NCI-H1436 treated with DMSO at 0.1 percent for 48 hours (cell line): ENCODE results near the gene CPLX4.

Experiments used
- DNase-seq: peaks from one replicate; lab custom pipeline; 2025; lab: John Stamatoyannopoulos, UW

Gene CPLX4

GRCh38 chr18:59306640-59307039 lies 11.8 kb downstream of the CPLX4 start:
- no peak for DNase-seq

- no peak for DNase-seq
Measured at GRCh38 chr18:59305295-59305694, 13.2 kb downstream of the CPLX4 start.

- DNase-seq, result no peak
Measured at GRCh38 chr18:59303656-59304195, 14.7 kb downstream of the CPLX4 start.

- no peak for DNase-seq
Measured at GRCh38 chr18:59303006-59303405, 15.4 kb downstream of the CPLX4 start.

GRCh38 chr18:59301929-59302328 lies 16.5 kb downstream of the CPLX4 start:
- no peak for DNase-seq

DNA sequence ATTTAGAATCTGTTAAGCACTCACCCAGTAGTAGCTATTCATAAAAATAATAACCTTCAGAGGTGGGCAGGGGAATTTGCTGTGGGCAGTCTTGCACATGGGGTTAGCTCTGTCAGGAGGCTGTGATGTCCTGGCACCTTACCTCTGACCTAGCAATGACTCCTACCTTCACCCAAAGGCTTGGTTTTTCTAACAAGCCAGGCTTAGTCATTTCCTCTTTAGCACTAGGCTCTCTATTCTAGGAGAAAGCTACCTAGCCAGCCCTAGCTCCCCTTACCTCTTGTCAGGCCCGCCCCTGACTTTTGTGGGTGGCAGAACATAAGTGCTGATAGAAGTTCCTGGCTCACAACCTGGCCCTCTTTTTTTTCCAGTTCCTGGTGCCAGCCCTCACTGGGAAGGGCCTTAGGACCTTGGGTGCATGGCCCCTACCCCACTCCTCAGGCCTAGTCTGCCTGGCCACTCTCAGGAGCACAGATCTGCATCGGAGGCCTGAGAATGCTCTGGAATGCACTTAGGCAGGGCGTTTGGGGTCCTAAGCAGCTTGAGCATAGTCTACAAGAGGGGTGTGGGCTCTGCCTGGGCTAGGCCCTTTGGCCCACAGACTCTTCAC lies 17.7 kb downstream of the CPLX4 start:
- no peak for DNase-seq

- no peak for DNase-seq
Measured at GRCh38 chr18:59298871-59299270, 19.6 kb downstream of the CPLX4 start.

- DNase-seq, result no peak
Measured at GRCh38 chr18:59293317-59293716, 25.1 kb downstream of the CPLX4 start.

DNA sequence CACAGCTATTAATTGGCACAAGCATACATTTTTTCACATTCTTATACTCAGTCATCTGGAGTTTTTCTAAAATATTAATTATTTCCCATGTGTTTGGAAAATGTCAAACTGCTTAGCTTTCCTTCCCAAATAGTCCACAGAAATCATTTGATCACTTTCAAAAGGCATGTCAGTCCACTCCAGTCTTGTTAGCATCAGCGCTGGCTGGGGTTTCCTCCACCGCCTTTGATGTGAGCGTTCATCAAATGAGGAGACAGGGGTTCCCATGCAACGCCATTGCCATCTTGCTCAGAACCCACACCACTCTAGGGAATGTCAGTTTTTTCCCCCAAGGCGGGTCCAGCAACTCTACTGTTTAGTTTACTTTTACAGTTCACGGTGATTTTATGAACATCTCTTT lies 32.1 kb downstream of the CPLX4 start:
- no peak for DNase-seq

DNA sequence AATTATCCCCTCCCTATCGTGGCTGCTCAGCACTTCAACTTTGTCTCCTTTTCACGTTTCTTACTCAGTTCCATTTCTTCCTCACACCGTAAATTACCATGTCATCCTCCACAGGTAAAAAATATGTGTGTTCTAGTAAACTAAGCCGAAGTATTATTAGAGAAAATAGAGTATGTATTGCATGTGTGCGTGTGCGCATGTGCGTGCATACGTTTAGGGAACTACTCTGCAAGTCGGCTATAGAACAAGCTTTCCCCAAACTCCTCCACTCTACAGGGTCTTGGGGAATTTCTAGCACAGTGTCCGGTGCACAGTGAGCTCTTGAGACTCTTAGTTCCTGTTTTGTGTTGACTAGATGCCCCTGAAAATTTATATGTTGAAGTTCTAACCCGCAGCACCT lies 36.1 kb downstream of the CPLX4 start:
- DNase-seq, result no peak

DNA sequence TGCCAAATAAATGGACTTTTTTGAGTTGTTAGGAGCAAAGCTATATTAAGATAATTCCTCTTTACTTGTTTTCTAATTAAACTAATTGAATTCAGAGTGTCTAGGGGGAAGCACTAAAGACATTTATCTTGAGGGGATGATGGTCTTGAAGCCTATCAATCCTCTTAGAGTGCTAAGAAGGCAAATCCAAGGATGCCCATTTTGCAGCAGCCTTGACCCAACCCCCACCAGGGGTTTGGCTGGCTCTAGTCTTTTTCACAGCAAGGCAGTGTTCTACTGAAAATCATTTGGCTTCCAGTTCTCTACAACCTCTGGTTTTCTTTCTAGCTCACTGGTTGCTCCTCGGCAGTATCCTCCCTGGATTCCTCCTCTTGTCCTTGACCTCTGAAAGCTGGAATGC lies 38.7 kb downstream of the CPLX4 start:
- no peak for DNase-seq

- no peak for DNase-seq
Measured at GRCh38 chr18:59279193-59279592, 39.3 kb downstream of the CPLX4 start.

DNA sequence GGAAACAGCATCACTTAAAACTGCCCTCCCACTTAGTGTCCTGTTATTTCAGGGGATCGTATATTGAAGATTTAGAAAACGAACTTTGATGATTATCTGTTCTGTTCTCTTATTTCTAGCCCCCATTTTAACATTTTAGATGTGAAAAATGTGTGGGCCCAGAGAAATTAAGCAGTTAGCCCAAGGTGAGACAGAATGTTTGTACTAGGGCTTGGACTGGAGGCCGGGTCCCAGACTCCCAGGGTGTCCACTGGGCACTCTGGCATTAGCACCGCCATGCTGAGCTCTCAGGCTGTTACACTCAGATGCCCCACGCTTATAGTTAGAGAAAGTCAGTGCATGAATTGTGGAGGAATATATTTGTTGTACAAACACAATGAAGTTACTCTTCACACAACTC lies 39.7 kb downstream of the CPLX4 start:
- DNase-seq, result no peak

DNA sequence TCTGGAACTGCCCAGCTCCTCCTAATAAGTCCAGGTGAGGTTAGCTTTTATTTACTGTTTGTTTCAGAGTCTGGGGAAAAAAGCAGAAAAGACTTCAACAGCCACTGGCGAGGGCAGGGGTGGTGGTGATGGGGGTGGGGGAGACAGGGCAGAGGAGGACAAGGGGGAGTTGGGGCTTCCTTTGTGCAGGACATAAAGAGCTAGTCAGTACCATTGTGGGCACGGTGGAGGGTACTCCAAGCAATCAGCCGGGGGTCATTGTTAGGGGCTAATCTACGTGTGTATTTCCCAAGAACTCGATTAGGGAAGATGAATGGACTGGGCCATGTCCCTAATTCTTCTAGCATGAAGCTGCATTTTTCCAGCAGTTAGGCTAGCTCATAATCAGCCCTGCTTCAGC lies 42.4 kb downstream of the CPLX4 start:
- no peak for DNase-seq

DNA sequence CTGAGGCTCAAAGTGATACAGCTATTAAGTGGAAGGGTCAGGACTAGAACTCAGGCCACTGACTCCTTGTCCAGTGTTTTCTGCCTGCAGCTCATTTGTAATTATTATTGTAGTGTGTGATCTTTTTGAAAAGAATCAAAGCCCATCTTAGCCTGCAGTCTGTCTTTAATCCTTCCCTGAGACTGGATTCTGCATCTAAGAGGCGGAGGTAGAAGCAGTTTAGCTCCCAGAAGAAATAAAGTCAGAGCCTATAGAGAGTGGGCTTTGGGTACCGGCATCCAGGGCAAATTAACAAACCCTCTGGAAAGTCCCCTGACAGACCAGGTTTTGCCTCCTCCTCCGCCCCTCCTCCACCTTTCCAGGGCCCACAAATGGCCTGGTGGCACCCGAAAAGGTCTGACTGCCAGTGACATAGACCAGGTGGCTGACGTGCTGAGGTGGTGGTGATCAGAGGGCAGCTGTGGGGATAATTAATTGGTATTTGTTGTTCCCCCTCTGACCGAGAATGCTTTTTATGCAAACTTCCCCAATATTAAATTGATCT lies 43.0 kb downstream of the CPLX4 start:
- no peak for DNase-seq

GRCh38 chr18:59274533-59274928 lies 43.9 kb downstream of the CPLX4 start:
- DNase-seq, result no peak

DNA sequence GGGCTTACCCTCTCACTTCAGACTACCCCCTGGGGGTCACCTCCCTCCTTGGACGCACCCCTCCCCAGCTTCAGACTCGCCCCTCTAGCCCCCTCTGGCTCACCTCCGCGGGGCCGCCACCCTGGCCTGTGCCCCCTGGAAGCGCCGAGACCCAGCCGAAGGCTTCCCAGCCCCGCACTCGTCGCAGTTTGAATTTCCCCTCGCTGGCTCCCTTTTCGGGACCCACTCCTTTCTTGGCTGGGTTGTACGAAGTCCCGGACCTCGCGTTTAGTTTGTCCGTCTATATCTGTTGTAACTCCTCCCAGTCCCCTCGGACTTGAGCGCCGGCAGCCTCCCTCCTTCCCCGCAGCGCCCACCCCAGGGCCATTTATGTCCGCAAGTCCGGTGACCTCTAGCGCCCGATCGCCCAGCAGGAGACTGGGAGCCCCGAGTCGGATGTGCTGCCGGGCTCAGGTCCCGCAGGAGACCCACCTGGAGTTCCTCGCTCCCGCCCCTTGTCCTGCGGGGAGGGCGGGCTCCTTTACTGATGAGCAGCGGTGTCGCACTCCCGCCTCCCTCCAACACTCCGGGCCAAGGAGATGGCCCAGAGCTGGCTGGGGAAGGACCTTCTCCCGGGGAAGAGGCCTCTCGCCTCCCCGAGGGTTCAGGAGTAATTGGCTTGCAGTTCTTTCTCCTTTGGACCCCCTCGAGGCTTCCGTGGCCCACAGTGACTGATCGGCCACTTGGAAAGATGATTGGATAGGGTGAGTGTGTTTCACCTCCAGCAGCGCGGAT lies 44.5 kb downstream of the CPLX4 start:
- no peak for DNase-seq

- no peak for DNase-seq
Measured at GRCh38 chr18:59272891-59273758, 45.3 kb downstream of the CPLX4 start, which contains the start of gene RAX. TSS of gene RAX (minus strand) at chr18:59273454. CDS start at chr18:59273206, 248 bp downstream.

DNA sequence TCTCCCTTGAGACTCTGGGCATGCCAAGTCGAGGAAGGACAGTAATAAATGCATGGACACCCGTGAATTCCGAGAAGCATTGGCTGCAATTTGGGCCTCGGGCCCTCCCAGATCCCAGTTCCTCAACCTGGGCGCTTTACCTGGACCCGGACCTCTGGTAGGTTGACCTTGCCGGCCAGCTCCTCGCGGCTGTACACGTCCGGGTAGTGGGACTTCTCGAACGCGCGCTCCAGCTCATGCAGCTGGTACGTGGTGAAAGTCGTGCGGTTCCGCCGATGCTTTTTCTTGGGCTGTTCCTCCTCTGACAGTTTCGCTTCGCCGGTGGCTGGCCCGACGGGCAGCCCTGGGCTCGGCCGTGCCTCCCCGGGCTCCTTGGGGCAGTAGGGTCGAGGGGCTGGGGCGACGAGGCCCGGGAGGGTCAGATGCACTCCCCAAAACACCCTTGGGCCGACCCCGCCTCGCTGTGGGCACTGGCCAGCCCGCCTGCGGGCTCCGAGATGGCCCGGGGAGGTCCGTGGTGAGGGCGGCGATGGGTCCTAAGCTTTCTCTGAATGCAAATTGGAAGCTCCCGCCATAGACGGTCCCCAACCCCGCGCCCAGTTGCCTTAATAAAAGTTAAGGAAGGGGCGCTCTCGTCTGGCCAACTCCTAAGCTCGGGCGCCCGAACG lies 46.1 kb downstream of the CPLX4 start:
- DNase-seq, result no peak

DNA sequence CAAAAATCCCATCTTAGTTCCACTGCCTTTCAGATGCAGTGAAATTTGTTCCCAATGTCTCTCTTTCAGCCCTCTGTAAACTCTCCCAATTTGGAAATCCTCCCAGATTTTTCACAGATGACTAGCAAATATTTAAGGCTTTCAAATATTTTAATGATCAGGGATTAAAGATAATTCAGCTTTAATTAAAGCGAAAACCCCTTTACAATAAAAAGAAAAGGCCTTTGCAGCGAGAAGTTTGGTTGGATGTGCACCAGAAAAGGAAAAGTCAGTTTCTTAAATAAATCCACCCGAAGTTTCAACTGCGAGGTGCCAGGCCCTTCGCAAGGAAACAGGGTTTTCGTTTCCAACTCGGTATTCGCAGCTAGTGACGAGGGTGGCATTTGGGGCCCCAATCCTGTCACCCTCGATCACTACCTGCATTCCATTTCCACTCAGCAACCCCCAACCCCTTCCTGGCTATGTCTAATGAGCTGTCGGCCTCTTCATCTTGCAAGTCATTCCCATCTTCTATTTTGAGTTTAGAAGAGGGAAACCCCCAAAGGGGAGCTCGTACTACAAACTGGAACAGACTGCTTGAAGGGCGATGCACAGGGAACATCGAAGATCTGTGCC lies 46.7 kb downstream of the CPLX4 start:
- no peak for DNase-seq

DNA sequence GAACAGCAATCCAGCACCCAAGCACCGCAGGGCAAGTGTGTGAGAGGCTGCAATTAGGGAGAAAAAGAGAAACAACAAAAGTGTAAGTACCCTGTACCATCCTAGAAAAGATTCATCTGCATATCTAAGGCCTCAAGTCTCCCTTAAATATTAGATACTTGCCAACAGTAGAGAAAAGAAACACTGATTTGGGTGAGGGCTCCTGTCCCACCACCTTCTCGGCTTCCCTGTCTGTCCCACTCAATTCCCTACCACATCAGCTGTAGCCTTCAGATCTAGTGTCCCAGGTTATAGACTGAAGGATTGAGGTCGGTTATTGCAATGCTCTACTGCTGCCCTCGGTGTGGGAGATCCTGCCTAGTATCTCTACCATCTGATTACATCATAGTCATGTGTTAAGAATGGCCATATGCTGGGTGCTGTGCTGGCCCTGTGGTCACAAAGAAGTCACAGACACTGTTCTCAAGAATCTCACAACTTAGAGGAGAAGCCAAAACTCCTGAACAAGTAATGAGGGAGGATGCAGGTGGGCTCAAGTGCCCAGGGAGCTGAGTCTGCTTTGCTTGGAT lies 47.7 kb downstream of the CPLX4 start:
- DNase-seq, result no peak
